ENCODE results near the gene BCL6B. TPM values are rescaled to one million over a fixed set of nuclear protein-coding genes. Genes with fewer than 3 reads are reported as not detected.
"Not testable (repeated sequence)": the region's sequence is repeated elsewhere in the genome, so short reads cannot be mapped to it uniquely, and the experiment has no call there.

The BCL6B gene
- total RNA-seq, 1 donor from 2014 or later: 2.0 TPM

DNA sequence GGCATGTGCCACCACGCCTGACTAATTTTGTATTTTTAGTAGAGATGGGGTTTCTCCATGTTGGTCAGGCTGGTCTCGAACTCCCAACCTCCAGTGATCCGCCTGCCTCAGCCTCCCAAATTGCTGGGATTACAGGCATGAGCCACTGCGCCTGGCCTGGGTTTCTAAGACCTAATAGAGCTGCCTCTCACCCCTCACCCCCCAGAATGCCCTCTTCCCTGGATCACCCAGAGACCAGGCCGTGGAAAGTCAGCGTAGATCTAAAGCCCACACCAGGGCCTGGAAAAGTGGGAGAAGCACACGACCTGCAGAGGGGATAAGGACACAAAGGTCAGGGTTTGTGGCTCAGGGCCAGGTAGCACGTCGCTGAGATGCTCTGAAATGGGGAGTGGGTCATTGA is 27.7 kb downstream of the BCL6B start:
- not testable (repeated sequence) for DNase-seq (ENCODE audit: low spot score in 2 of 2); FAIRE-seq

DNA sequence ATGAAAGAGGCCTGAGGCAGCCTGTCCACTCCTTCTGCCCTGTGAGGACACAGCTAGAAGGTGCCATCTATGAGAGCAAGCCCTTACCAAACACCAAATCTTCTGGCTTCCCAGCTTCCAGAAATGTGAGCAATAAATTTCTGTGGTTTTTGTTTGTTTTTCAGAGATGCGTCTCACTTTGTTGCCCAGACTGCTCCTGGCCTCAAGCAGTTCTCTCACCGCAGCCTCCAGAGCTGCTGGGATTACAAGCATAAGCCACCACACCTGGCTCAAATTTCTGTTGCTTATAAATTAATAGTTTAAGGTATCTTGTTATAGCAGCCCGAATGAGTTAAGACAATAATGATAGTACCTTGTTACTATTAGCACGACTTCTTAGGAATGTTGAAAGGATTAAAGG is 33.5 kb downstream of the BCL6B start:
- no peak for FAIRE-seq
- DNase-seq (ENCODE audit: low spot score in 2 of 2): no peak

GRCh38 chr17:7058831-7059447 is 36.1 kb downstream of the BCL6B start:
- DNase-seq (ENCODE audit: low spot score in 2 of 2) (no peak), FAIRE-seq (no peak)

DNA sequence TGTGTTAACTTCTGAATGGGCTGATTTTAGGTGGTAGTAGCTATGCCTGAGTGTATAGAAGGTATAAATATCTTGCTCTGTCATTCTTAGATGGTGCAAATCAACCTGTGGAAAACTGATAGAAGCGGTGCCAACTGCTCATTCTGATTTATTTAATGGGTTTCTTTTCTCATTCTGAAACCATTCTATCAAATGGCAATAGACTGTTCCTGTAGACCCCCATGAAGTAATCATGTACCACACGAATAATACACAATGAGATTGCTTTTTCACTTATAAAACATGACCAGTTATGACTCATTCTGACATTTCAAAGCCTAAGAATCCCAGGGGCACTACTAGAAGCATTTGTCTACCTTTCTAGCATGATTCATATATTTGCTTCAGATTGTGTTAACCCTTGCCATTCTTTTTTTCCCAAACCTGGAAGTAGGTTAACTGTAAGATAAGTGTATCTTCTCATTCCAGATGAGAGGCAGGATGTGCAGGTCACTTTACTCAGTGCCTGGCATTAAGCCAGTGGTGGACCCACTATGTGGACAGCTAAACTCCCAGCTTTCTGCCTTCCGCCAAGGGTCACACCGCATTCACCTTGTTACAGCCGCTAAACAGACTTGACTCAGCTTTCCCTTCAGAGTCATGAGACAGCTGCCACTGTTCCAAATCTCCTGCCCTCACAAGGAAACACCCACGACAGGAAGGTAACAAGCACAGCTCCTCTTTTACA is 37.5 kb downstream of the BCL6B start:
- FAIRE-seq: no peak
- no peak for DNase-seq (ENCODE audit: low spot score in 2 of 2)

GRCh38 chr17:7063518-7064094 is 40.8 kb downstream of the BCL6B start:
- FAIRE-seq (no peak), DNase-seq (ENCODE audit: low spot score in 2 of 2) (no peak)

DNA sequence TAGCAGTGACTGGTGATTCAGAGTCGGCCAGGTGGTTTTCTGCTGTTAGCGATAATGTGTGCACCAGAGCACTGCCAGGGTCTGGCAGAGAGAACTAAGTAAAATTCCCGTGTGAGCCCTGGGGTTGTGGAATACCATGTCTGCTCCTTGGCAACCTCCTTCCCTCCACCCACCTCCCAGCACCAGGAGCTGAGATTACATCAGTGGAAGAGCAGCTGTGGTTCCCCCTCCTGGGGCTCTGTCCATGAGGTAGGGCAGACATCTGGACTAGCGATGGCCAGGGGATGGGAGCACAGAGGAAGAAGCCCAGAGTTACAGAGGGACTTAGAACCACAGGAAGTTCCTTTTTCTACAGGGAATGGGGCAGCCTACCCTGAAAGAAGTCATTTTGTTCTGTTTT is 41.4 kb downstream of the BCL6B start:
- no peak for FAIRE-seq
- no peak for DNase-seq (ENCODE audit: low spot score in 2 of 2)

GRCh38 chr17:7067198-7067597 is 44.3 kb downstream of the BCL6B start:
- FAIRE-seq (no peak), DNase-seq (ENCODE audit: low spot score in 2 of 2) (no peak)

- FAIRE-seq (no peak), DNase-seq (ENCODE audit: low spot score in 2 of 2) (no peak)
Measured at GRCh38 chr17:7068268-7068667, 45.4 kb downstream of the BCL6B start.

GRCh38 chr17:7070712-7071111 is 47.9 kb downstream of the BCL6B start:
- FAIRE-seq: no peak
- DNase-seq (ENCODE audit: low spot score in 2 of 2): no peak

DNA sequence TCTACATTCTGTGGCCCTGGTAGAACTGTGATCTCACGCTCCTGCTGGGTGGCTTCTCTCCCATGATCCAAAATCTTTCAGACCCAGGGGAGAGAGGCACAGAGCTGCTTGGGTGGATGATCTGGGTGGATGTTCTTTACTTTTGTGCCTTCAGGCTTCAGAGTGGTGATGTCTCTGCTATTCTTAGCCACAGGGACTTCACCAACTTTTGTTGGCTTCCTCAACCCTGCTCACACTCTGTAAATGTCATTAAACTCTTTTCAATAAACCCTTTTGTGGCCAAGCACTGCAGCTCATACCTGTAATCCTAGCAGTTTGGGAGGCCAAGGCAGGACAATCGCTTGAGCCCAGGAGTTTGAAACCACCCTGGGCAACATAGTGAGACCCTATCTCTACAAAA is 49.6 kb downstream of the BCL6B start:
- no peak for DNase-seq (ENCODE audit: low spot score in 2 of 2)
- no peak for FAIRE-seq

GRCh38 chr17:7074931-7075330 is 52.1 kb downstream of the BCL6B start:
- DNase-seq (ENCODE audit: low spot score in 2 of 2) (no peak), FAIRE-seq (no peak)

DNA sequence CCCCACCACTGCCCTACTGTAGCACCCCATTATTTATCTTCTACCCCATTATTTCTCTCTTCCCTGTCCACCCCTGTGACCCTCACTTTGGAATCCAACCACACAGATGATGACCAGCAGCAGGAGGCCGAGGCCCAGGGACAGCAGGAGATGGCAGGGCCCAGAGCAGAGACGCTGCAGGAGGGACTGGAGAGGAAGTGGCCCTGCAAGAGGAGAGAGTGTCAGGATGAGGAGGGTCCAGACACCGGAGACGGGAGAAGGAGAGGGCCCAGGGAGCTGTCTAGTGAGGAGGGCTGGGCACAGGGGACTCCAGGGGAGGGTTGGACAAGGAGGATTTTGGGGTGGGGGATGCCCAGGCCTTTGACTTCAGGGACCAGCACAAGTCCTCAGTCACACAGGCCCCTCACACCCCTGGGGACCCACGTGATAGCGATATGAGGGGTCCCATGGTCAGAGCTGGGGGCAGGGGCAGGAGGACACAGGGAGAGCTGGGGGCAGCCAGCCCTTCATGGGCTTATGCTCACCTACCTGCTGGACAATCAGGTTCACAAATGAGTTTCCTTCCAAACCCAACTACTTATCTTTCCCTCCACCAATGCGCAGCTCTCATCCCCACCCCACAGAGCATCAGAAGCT is 55.2 kb downstream of the BCL6B start:
- DNase-seq (ENCODE audit: low spot score in 2 of 2) (no peak), FAIRE-seq (no peak)

DNA sequence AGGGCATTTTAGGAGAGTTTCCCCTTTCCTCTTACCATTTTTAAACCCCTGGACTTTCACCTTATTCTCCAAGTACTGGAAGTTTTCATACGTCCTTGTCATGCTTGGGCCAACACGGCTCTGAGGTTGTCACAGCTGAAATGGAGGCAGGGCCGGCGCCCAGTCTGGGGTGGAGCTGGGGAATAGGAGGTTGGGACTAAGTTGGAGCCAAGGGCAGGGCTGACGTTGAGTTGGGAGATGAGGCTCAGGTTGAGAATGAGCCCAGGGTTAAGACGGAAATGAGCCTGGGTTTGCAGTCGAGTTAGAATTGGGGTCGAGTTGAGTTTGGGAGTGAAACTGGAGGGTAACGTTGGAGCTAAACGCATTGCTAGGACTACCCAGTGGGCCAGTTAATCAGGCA is 55.9 kb downstream of the BCL6B start:
- DNase-seq (ENCODE audit: low spot score in 2 of 2) (no peak), FAIRE-seq (no peak)

Small RNAs within 50 kb of the gene (small RNA-seq; reads per million reads assigned to genes)
- not detected for gene AC120057.1

Other genes with a start within 250 kb of the BCL6B start
- gene FBXO39, start 246.8 kb upstream of the BCL6B start, total RNA-seq: not detected
- 0.41 TPM for gene TEKT1, start 191.3 kb upstream of the BCL6B start, total RNA-seq
- under 0.01 TPM for gene ALOX12, start 27.0 kb upstream of the BCL6B start, total RNA-seq
- 13.5 TPM for gene RNASEK, start 10.4 kb upstream of the BCL6B start, total RNA-seq
- 0.82 TPM for gene SLC16A13, start 13.0 kb downstream of the BCL6B start, total RNA-seq
- gene SLC16A11, start 21.0 kb downstream of the BCL6B start, total RNA-seq: not detected
- gene CLEC10A, start 57.2 kb downstream of the BCL6B start, total RNA-seq: not detected
- not detected for gene ASGR2, start 91.8 kb downstream of the BCL6B start, total RNA-seq
- gene ASGR1, start 156.3 kb downstream of the BCL6B start, total RNA-seq: 18.8 TPM
- gene DLG4, start 196.8 kb downstream of the BCL6B start, total RNA-seq: 111 TPM
- gene ACADVL, start 196.9 kb downstream of the BCL6B start, total RNA-seq: 65.6 TPM
- 53.4 TPM for gene DVL2, start 211.5 kb downstream of the BCL6B start, total RNA-seq
- gene PHF23, start 216.4 kb downstream of the BCL6B start, total RNA-seq: 34.6 TPM
- gene GABARAP, start 219.4 kb downstream of the BCL6B start, total RNA-seq: 108 TPM
- gene CTDNEP1, start 228.7 kb downstream of the BCL6B start, total RNA-seq: 18.8 TPM
- 26.9 TPM for gene ELP5, start 229.2 kb downstream of the BCL6B start, total RNA-seq
- gene CLDN7, start 239.4 kb downstream of the BCL6B start, total RNA-seq: 0.82 TPM

All from frontal cortex (tissue), 4 donors.